H1 (cell line): ENCODE data around the gene MAPK14. TPM values are rescaled to one million over a fixed set of nuclear protein-coding genes. Genes with fewer than 3 reads are reported as not detected.

Experiments
- CTCF ChIA-PET: fragments of 300-600 bp; sonication (Branson Sonifier 250); formaldehyde crosslinking; loops from one replicate; lab custom pipeline; 2021; ENCODE audit not compliant: partially characterized antibody; lab: Charles Lee
- POLR2A ChIA-PET: fragments of 300-600 bp; sonication (Branson Sonifier 250); formaldehyde crosslinking; loops from one replicate; lab custom pipeline; 2021; ENCODE audit warnings: inconsistent platforms; ENCODE audit not compliant: partially characterized antibody; lab: Charles Lee
- DNase-seq, 2 experiments: peaks; one replicate each; pipeline versions ENCODE4 v3.0.0 to v3.0.0-alpha.2; 2010 to 2022; ENCODE audit warnings: low spot score in 2 of 2, low read depth in 1 of 2, mixed read lengths in 1 of 2
- FAIRE-seq: peaks from 2 replicates; lab custom pipeline; 2011; peaks lifted over from hg19 to GRCh38; lab: Jason Lieb, UNC
- H2AFZ ChIP-seq: 2 replicates; pipeline ENCODE4 v1.8.1; 2012; ENCODE audit warnings: low read length, inconsistent platforms
- H2AK5ac ChIP-seq: 2 replicates; pipeline ENCODE4 v1.6.1; 2013; ENCODE audit warnings: low read depth, low read length
- H2BK120ac ChIP-seq: replicated peaks from 2 replicates; pipeline ENCODE3; 2013; ENCODE audit warnings: low read depth, low read length, inconsistent platforms
- H2BK12ac ChIP-seq: 2 replicates; pipeline ENCODE4 v1.6.1; 2013; ENCODE audit warnings: low read depth, low read length
- H2BK15ac ChIP-seq: 2 replicates; pipeline ENCODE4 v1.6.1; 2013; ENCODE audit warnings: low read length
- H2BK20ac ChIP-seq: 2 replicates; pipeline ENCODE4 v1.6.1; 2013; ENCODE audit warnings: low read length
- H2BK5ac ChIP-seq: 2 replicates; pipeline ENCODE4 v1.6.1; 2013; ENCODE audit warnings: low read depth, low read length
- H3K14ac ChIP-seq: 2 replicates; pipeline ENCODE4 v1.6.1; 2013; ENCODE audit warnings: inconsistent platforms; ENCODE audit not compliant: insufficient read length
- H3K18ac ChIP-seq: 2 replicates; pipeline ENCODE4 v1.6.1; 2013; ENCODE audit warnings: low read length; ENCODE audit errors: extremely low read depth
- H3K23ac ChIP-seq: 2 replicates; pipeline ENCODE4 v1.6.1; 2013; ENCODE audit warnings: inconsistent platforms; ENCODE audit not compliant: insufficient read length
- H3K23me2 ChIP-seq: 2 replicates; pipeline ENCODE4 v1.6.1; 2013; ENCODE audit warnings: low read depth, low read length
- H3K27ac ChIP-seq: 2 replicates; pipeline ENCODE4 v1.6.1; 2011; ENCODE audit warnings: low read depth, low read length, inconsistent platforms
- H3K27me3 ChIP-seq, 4 experiments: replicated peaks in 1 of 4; 1 replicate in 1 of 4; 2 replicates in 3 of 4; pipeline versions ENCODE4 v1.6.1 to v1.8.1; 2011 to 2013; ENCODE audit warnings: low read length in 3 of 4, mild to moderate bottlenecking in 3 of 4, inconsistent platforms in 2 of 4, mixed read lengths in 2 of 4, moderate library complexity in 1 of 4; ENCODE audit not compliant: control insufficient read depth in 3 of 4, insufficient read depth in 3 of 4; ENCODE audit errors: extremely low read depth in 1 of 4
- H3K36me3 ChIP-seq, 4 experiments: 2 replicates each; pipeline versions ENCODE4 v1.6.1 to v1.8.1; 2011 to 2013; ENCODE audit warnings: mild to moderate bottlenecking in 4 of 4, low read length in 3 of 4, moderate library complexity in 2 of 4, control low read depth in 1 of 4, inconsistent platforms in 1 of 4; ENCODE audit not compliant: insufficient read depth in 4 of 4, control insufficient read depth in 2 of 4
- H3K4ac ChIP-seq: replicated peaks from 2 replicates; pipeline ENCODE3; 2013; ENCODE audit warnings: low read length, low read depth, mixed read lengths, inconsistent platforms; ENCODE audit not compliant: insufficient read length
- H3K4me1 ChIP-seq, 4 experiments: replicated peaks in 1 of 4; 1 replicate in 1 of 4; 2 replicates in 3 of 4; pipeline versions ENCODE4 v1.6.1 to v1.8.1; 2011 to 2013; ENCODE audit warnings: low read length in 3 of 4, inconsistent platforms in 2 of 4, mixed read lengths in 1 of 4; ENCODE audit not compliant: insufficient read depth in 4 of 4, control insufficient read depth in 3 of 4
- H3K4me2 ChIP-seq, 2 experiments: 2 replicates each; pipeline versions ENCODE4 v1.6.1 to v1.8.1; 2011 to 2013; ENCODE audit warnings: low read depth in 2 of 2, low read length in 2 of 2, control low read depth in 1 of 2, inconsistent platforms in 1 of 2, mild to moderate bottlenecking in 1 of 2; ENCODE audit not compliant: insufficient read depth in 1 of 2
- H3K4me3 ChIP-seq, 4 experiments: fragments of 200-600, 300-600 bp in 1 of 4; sonication (generic), shearing (Covaris generic), sonication (Bioruptor Twin) in 1 of 4; 2 replicates each; pipeline versions ENCODE4 v1.5.1 to v1.8.1; 2011 to 2016; ENCODE audit warnings: low read length in 4 of 4, low read depth in 3 of 4, control low read depth in 2 of 4, inconsistent platforms in 2 of 4, mild to moderate bottlenecking in 2 of 4, mixed read lengths in 1 of 4, moderate library complexity in 1 of 4; ENCODE audit not compliant: insufficient read depth in 2 of 4; ENCODE audit errors: extremely low read depth in 1 of 4
- H3K56ac ChIP-seq: replicated peaks from 2 replicates; pipeline ENCODE3; 2013; ENCODE audit warnings: low read depth, mild to moderate bottlenecking, mixed read lengths, low read length, inconsistent platforms; ENCODE audit not compliant: insufficient read length
- H3K79me1 ChIP-seq: 2 replicates; pipeline ENCODE4 v1.6.1; 2013; ENCODE audit warnings: low read depth, low read length, control low read depth
- H3K79me2 ChIP-seq, 2 experiments: 2 replicates each; pipeline versions ENCODE4 v1.6.1 to v1.8.1; 2012 to 2013; ENCODE audit warnings: low read length in 2 of 2, mild to moderate bottlenecking in 2 of 2, inconsistent platforms in 1 of 2; ENCODE audit not compliant: insufficient read depth in 2 of 2, control insufficient read depth in 1 of 2
- H3K9ac ChIP-seq, 4 experiments: replicated peaks in 1 of 4; 1 replicate in 1 of 4; 2 replicates in 3 of 4; pipeline versions ENCODE4 v1.6.1 to v1.8.1; 2011 to 2013; ENCODE audit warnings: low read depth in 3 of 4, low read length in 3 of 4, control low read depth in 2 of 4, mild to moderate bottlenecking in 2 of 4, moderate library complexity in 2 of 4, inconsistent platforms in 1 of 4; ENCODE audit errors: extremely low read depth in 1 of 4
- H3K9me3 ChIP-seq, 2 experiments: 2 replicates each; pipeline versions ENCODE4 v1.6.1 to v1.8.1; 2012 to 2013; ENCODE audit warnings: mild to moderate bottlenecking in 2 of 2, moderate library complexity in 2 of 2, control low read depth in 1 of 2, inconsistent platforms in 1 of 2, low read depth in 1 of 2, low read length in 1 of 2, mixed read lengths in 1 of 2; ENCODE audit not compliant: insufficient read depth in 2 of 2
- H4K20me1 ChIP-seq, 2 experiments: replicated peaks in 1 of 2; 2 replicates each; pipeline versions ENCODE3 to v1.8.1; 2011 to 2013; ENCODE audit warnings: inconsistent platforms in 2 of 2, low read length in 2 of 2, mild to moderate bottlenecking in 1 of 2; ENCODE audit not compliant: insufficient read depth in 2 of 2, control insufficient read depth in 1 of 2
- H4K5ac ChIP-seq: 2 replicates; pipeline ENCODE4 v1.6.1; 2013; ENCODE audit warnings: low read length, low read depth, mixed read lengths, inconsistent platforms; ENCODE audit not compliant: insufficient read length
- H4K8ac ChIP-seq: 2 replicates; pipeline ENCODE4 v1.8.0; 2013; ENCODE audit warnings: mild to moderate bottlenecking, moderate library complexity, low read length, inconsistent platforms; ENCODE audit not compliant: insufficient read depth; ENCODE audit errors: extremely low read depth
- H4K91ac ChIP-seq: replicated peaks from 2 replicates; pipeline ENCODE3; 2013; ENCODE audit warnings: low read length, mixed read lengths, inconsistent platforms; ENCODE audit not compliant: insufficient read length
- KDM1A ChIP-seq: fragments of 200-600, 300-600 bp; sonication (generic); IDR thresholded peaks from 2 replicates; pipeline ENCODE4 v1.7.1; 2016; ENCODE audit warnings: mild to moderate bottlenecking, low read length, borderline replicate concordance
- KDM4A ChIP-seq: IDR thresholded peaks from one replicate; pipeline ENCODE4 v1.7.1; 2012; ENCODE audit warnings: low read depth, mild to moderate bottlenecking, moderate library complexity, low read length, inconsistent platforms; ENCODE audit not compliant: severe bottlenecking
- KDM5A ChIP-seq: fragments of 200-600 bp; IDR thresholded peaks from 2 replicates; pipeline ENCODE4 v1.7.1; 2012; ENCODE audit warnings: mild to moderate bottlenecking, low read length, inconsistent platforms, mixed read lengths
- NRF1 ChIP-seq: IDR thresholded peaks from 2 replicates; pipeline ENCODE4 v1.6.1; 2011; ENCODE audit warnings: mild to moderate bottlenecking, low read depth, low read length, improper control_type of control experiment
- POU5F1 ChIP-seq: IDR thresholded peaks from 2 replicates; pipeline ENCODE4 v1.6.1; 2011; ENCODE audit warnings: low read depth, mild to moderate bottlenecking, low read length, moderate library complexity
- RFX5 ChIP-seq: IDR thresholded peaks from 2 replicates; pipeline ENCODE4 v1.6.1; 2011; ENCODE audit warnings: low read depth, low read length, improper control_type of control experiment, borderline replicate concordance
- SP4 ChIP-seq: IDR thresholded peaks from 2 replicates; pipeline ENCODE4 v1.6.1; 2012; ENCODE audit warnings: low read length, inconsistent platforms
- TEAD4 ChIP-seq: IDR thresholded peaks from 2 replicates; pipeline ENCODE4 v1.6.1; 2012; ENCODE audit warnings: low read depth, low read length, inconsistent platforms, mixed read lengths
- WGBS, 2 experiments: shearing (Covaris generic) in 1 of 2; methylation state at CpG; one replicate each; pipeline versions ENCODE4 v1.1.6 to v1.1.7; 2013 to 2015; ENCODE audit warnings: low lambda C conversion rate in 2 of 2, mixed read lengths in 2 of 2, inconsistent platforms in 1 of 2, low coverage in 1 of 2, missing lambda C conversion rate in 1 of 2; ENCODE audit not compliant: insufficient replicate concordance in 2 of 2, insufficient coverage in 1 of 2, insufficient read length in 1 of 2; ENCODE audit errors: extremely low coverage in 1 of 2, missing lambda C conversion rate in 1 of 2; 5-methylcytosine and 5-hydroxymethylcytosine counted together
- polyA plus RNA-seq, 7 experiments: library from polyadenylated mRNA; depleted of rRNA in 3 of 7; stranded (reverse) in 5 of 7; unstranded in 2 of 7; fragments of >200 nt in 5 of 7; fragments of 200-250 nt in 2 of 7; gene quantifications; 1 replicate in 5 of 7; 2 replicates in 1 of 7; 4 replicates in 1 of 7; pipeline versions ENCODE4 v1.2.1 to v1.2.3, GENCODE V29; 2011 to 2013; ENCODE audit warnings: missing spikeins in 2 of 7, mixed read lengths in 2 of 7
- total RNA-seq: library from RNA; stranded (reverse); fragmentation: NEBNext Ultra II Directional; extraction: Animal tissue kit (Norgen Biotek cat#: 25700); gene quantifications from 2 replicates; pipeline ENCODE4 v1.2.1, GENCODE V29; 2021
- TF ChIP-seq, protein P1 (sequence below): IDR thresholded peaks from 2 replicates; pipeline ENCODE4 v1.6.1; 2012; ENCODE audit warnings: inconsistent platforms
- TF ChIP-seq, protein P2 (sequence below): IDR thresholded peaks from 2 replicates; pipeline ENCODE4 v1.6.1; 2011; ENCODE audit warnings: low read length, improper control_type of control experiment

MAPK14 gene
- total and polyA plus RNA-seq, 2 of the 8 experiments (the other 6 are each of a cell fraction or from before 2014, with no cell fraction given) = 18.1 to 39.3 TPM

DNA sequence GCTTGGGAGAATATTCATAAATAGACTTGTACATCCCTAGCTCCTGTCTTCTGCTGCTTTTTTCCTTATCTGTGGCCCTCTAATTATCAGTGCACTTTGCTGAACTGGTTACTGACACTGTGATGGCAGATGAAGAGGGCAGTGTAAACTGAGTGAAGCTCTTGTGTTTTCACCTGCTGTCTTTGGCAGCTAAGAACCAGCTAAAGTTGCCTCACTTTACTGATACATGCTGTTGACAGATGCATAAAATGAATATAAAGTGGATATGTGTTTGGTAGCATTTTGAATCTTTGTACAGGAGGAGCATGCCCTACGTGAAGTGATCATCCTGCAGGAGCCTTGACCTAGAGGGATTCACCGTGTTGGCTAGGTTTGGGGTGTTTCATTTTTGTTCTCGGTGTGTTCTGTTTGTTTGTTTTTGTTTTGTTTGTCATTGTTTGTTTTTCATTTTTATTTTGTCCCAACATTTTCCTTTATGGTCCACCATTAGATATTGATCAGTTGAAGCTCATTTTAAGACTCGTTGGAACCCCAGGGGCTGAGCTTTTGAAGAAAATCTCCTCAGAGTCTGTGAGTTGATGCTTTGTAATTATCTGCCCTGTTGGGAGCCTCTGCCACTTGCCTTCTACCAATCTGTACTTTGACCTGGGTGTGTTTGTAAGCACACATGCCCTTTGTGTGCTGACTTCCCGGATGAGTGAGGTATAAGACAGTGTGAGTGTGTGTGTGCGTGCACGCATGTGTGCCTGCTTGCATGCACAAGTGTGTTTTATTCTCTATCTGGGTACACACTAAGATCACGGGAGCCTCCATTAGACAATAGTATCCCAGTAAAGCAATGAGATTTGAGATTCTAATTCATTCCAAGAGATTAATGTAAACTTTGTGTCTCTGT lies 68.1 kb downstream of the MAPK14 start:
- Histone ChIP-seq H3K79me1 (no peaks in the 10 kb centered on the region; the same call in 1 of the 2 replicates), H2AK5ac (no peak overlapping the region), H4K5ac (no peak overlapping the region), H3K9ac (no peak overlapping the region), H3K79me2 (no peaks in the 10 kb centered on the region), H3K18ac (no peak overlapping the region), H4K8ac (no peak overlapping the region), H4K20me1 (no peaks in the 10 kb centered on the region), H2BK15ac (no peak overlapping the region), H3K56ac (no peak overlapping the region), H3K9me3 (no peaks in the 10 kb centered on the region), H2BK12ac (no peak overlapping the region), H2BK5ac (no peak overlapping the region), H2BK20ac (no peak overlapping the region), H4K91ac (no peak overlapping the region), H3K4me2 (no peak overlapping the region), H3K23ac (no peak overlapping the region), H3K36me3 (peaks cover 0 to 4% (median 1%) of the 10 kb centered on the region in 4 experiments; a peak in 4 of 8 replicates), H3K4ac (no peak overlapping the region), H3K14ac (no peak overlapping the region), H2BK120ac (no peak overlapping the region), H3K27me3 (no peaks in the 10 kb centered on the region), H3K27ac (no peak overlapping the region), H3K4me3 (no peak overlapping the region), H2AFZ (no peak overlapping the region), H3K4me1 (peaks cover 0 to 4% (median 0%) of the 10 kb centered on the region in 4 experiments; a peak in 1 of 7 replicates), H3K23me2 (no peaks in the 10 kb centered on the region)
- 85% methylated on average over 8 of the region's 8 CpGs; no CpG with 5 or more reads in 1 of the 2 experiments for WGBS, 2 experiments
- ChIA-PET POLR2A (interaction anchor here (0.9 to 2.2 kb wide), 3 partner anchors 17 to 68 kb away, joined by 3 to 13 read pairs (median 3); partner anchors contain the start of gene MAPK14), CTCF (interaction anchor here (0.6 to 4.2 kb wide), 45 partner anchors 8 to 1484 kb away, joined by 3 to 57 read pairs (median 4); partner anchors contain the start of gene MAPK14)
- FAIRE-seq (no peak), DNase-seq (no peak)
- TF ChIP-seq, protein P1, sequence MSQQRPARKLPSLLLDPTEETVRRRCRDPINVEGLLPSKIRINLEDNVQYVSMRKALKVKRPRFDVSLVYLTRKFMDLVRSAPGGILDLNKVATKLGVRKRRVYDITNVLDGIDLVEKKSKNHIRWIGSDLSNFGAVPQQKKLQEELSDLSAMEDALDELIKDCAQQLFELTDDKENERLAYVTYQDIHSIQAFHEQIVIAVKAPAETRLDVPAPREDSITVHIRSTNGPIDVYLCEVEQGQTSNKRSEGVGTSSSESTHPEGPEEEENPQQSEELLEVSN = no peak
- TF ChIP-seq KDM4A = no peak
- TF ChIP-seq NRF1 = no peak
- no peak for TF ChIP-seq TEAD4
- no peak for TF ChIP-seq RFX5
- TF ChIP-seq KDM5A = no peak
- no peak for TF ChIP-seq POU5F1
- no peak for TF ChIP-seq SP4
- TF ChIP-seq, protein P2, sequence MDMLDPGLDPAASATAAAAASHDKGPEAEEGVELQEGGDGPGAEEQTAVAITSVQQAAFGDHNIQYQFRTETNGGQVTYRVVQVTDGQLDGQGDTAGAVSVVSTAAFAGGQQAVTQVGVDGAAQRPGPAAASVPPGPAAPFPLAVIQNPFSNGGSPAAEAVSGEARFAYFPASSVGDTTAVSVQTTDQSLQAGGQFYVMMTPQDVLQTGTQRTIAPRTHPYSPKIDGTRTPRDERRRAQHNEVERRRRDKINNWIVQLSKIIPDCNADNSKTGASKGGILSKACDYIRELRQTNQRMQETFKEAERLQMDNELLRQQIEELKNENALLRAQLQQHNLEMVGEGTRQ = no peak
- TF ChIP-seq KDM1A = no peak
